Measurements from ENCODE around the gene VTI1A.

Gene VTI1A

DNA sequence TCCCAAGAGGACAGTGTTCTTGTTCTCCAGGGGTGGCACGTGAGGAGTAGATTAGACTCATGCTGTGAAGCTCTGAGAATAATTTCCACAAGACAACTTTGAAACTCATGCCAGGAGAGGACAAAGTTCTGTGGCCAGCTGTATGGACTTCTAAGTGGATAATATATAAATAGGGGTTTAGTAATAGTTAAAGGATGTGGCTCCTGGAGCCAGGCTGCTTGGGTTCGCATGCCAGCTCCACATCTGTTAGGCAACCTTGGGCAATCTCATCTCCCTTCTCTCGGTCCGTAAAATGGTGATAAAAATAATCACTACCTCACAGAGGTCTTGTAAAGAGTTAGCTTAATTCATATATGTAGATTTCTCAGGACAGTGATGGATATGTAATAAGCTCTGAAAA lies 37.3 kb upstream of the VTI1A start:
- FAIRE-seq = no peak
- TF ChIP-seq, protein P1, sequence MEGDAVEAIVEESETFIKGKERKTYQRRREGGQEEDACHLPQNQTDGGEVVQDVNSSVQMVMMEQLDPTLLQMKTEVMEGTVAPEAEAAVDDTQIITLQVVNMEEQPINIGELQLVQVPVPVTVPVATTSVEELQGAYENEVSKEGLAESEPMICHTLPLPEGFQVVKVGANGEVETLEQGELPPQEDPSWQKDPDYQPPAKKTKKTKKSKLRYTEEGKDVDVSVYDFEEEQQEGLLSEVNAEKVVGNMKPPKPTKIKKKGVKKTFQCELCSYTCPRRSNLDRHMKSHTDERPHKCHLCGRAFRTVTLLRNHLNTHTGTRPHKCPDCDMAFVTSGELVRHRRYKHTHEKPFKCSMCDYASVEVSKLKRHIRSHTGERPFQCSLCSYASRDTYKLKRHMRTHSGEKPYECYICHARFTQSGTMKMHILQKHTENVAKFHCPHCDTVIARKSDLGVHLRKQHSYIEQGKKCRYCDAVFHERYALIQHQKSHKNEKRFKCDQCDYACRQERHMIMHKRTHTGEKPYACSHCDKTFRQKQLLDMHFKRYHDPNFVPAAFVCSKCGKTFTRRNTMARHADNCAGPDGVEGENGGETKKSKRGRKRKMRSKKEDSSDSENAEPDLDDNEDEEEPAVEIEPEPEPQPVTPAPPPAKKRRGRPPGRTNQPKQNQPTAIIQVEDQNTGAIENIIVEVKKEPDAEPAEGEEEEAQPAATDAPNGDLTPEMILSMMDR (IDR thresholded peaks at IDR 0.05; ENCODE audit: insufficient read depth, missing control alignments) = no peak
- no peak for DNase-seq (ENCODE audit: insufficient read length, low spot score)

DNA sequence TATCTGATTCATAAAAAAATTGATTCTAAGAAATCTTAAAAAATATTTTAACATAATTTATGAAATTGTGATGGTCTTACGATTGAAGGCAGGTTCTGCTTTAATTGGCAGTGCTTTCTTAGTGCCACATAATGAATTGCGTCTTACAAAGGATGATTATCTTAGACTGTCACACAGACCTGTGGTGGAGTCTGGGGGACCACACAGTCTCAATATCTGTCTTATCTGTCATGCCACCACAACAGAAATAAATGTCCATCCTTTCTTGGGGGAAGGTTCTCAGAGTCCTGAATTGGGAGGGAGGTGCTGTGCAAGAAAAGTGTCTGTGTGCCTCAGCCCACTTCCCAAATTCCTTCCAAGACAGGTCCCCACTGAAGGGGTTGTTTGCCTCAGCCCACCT lies 34.3 kb upstream of the VTI1A start:
- DNase-seq (ENCODE audit: insufficient read length, low spot score) = no peak
- FAIRE-seq = no peak
- TF ChIP-seq, protein P1 (IDR thresholded peaks at IDR 0.05; ENCODE audit: insufficient read depth, missing control alignments) = no peak

DNA sequence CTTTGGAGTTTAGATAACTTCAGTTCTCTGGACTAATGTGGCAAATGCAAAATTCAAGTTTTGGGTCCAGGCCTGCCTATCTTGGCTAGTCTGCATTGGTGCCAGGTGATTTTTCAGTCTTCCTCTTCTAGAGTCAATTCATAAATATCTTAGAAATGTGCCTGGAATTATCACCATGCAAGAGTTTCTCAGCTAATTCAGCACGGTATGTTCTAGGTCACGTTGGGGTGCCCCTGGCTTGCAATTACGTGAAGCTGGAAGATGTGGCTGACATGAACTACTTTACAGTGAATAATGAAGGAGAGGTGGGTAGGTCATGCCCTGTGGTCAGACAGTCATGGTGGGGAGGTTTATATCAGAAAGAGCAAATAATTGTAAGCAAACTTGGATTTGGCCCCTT lies 25.3 kb upstream of the VTI1A start:
- no peak for FAIRE-seq
- TF ChIP-seq, protein P1 (IDR thresholded peaks at IDR 0.05; ENCODE audit: insufficient read depth, missing control alignments) = no peak

DNA sequence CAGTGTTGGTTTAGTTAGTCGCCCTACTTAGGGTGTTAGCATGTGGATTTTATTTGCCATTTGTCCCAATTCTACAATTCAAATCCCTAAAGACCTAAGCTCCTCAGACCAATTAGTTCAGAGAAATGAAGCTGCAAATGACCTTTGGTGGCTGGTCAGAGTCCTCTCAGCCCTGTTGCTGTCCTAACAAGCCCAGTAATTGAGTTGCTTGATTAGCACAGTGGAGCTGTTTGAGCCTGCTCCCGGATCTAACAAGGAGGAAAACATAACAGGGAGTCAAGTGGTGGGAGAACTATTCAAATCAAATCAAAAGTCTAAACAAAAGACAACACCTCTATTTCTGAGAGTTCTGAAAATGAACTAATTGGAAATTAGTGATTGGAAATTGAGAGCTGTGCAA lies 22.4 kb upstream of the VTI1A start:
- TF ChIP-seq, protein P1 (IDR thresholded peaks at IDR 0.05; ENCODE audit: insufficient read depth, missing control alignments) = no peak
- DNase-seq (ENCODE audit: insufficient read length, low spot score) (no peak), FAIRE-seq (no peak)

More for the DNA sequence above, 25.3 kb upstream of the VTI1A start:
- no peak for DNase-seq (ENCODE audit: insufficient read length, low spot score)

DNA sequence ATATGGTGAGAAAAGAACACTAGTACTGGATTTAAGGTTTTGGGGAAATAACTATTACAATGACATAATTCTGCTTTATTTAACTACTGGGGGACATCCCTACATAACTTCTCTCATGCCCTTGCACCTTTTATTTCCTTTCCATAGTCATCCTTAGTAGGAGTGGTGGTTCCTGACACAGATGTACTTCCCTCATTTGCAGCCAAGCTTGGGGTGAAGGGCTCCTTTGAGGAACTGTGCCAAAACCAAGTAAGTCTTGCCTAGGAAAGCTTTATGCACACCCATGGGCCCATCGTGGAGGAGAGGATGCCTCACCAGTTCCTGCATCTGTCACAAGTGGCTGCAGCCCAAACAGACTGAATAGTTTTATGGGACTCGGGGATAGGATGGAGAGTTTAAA lies 20.9 kb upstream of the VTI1A start:
- TF ChIP-seq, protein P1 (IDR thresholded peaks at IDR 0.05; ENCODE audit: insufficient read depth, missing control alignments) = no peak
- DNase-seq (ENCODE audit: insufficient read length, low spot score) (no peak), FAIRE-seq (no peak)

DNA sequence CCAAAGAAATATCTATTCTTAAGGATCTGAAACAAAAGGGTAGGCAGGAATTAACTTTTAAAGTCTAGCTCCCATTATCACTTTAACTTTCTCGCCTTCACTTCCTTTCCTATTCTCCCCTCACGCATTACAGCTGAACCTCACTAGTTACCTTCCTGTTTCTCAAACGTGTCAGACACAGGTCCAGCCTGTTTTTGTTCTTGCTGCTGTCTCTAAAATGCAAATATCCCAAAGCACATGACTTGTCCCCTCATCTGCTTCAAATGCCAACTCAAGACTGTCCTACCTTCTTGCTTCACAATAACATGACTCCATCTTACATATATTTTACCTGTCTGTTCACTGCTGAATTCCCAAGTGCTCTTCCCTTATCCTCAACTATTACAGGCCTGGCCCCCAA lies 17.9 kb upstream of the VTI1A start:
- TF ChIP-seq, protein P1 (IDR thresholded peaks at IDR 0.05; ENCODE audit: insufficient read depth, missing control alignments) = no peak
- FAIRE-seq (no peak), DNase-seq (ENCODE audit: insufficient read length, low spot score) (no peak)

DNA sequence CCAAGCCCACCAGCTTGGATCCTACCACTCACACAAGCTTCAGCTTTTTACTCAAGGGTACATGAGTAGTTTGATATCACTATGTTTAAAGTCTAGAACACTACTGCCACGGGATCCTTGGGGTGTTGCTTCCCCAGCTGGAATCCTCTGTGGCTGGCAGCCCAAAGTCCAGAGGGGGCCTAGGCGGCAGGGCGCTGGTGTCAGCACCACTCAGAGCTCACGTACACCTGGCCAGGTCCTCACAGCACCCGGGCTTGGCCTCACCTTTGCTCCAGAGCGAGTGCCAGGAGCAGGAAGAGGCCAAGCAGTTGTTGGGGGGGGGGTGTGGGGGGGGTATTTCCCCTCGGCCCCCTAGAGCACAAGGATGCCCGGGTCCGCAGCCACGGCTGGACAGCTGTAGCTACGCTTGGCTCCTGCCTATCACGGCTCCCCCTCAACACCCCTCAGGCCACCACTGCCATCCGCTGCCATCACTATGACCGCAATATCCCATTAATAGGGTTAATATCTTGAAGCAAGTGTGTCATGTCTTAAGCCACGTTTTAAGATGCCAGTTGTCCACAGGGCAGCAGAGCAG lies 17.3 kb upstream of the VTI1A start:
- TF ChIP-seq, protein P1 (IDR thresholded peaks at IDR 0.05; ENCODE audit: insufficient read depth, missing control alignments) = no peak
- no peak for FAIRE-seq

More for the DNA sequence above, 17.3 kb upstream of the VTI1A start:
- no peak for DNase-seq (ENCODE audit: insufficient read length, low spot score)
